GM12892 (cell line): ENCODE data around the gene PTPN23.

Experiments used
- POLR2A ChIP-seq: IDR thresholded peaks from 2 replicates; pipeline ENCODE4 v1.6.1; 2011; ENCODE audit warnings: low read depth, low read length, control low read depth
- POLR2AphosphoS5 ChIP-seq: IDR thresholded peaks from 2 replicates; pipeline ENCODE4 v1.6.1; 2011; ENCODE audit warnings: low read depth, low read length, control low read depth
- TAF1 ChIP-seq: IDR thresholded peaks from 2 replicates; pipeline ENCODE4 v1.6.1; 2011; ENCODE audit warnings: low read depth, mild to moderate bottlenecking, control low read depth, low read length, borderline replicate concordance

- TF ChIP-seq POLR2A (no peak), POLR2AphosphoS5 (no peak), TAF1 (no peak)
Observed at GRCh38 chr3:47430606-47431005, 49.8 kb downstream of the PTPN23 start.
